Activated CD8-positive, alpha-beta memory T cell treated with anti-CD3 and anti-CD28 coated beads for 4 hours (primary cell): Measurements from ENCODE around the gene TOM1L2.
"Not testable (repeated sequence)": the region's sequence is repeated elsewhere in the genome, so short reads cannot be mapped to it uniquely, and the experiment has no call there.

ENCODE experiments used
- DNase-seq, 2 donors: peaks; one replicate each; pipeline ENCODE4 v3.0.0-alpha.2; 2020; ENCODE audit warnings: low read depth in 2 of 2

The TOM1L2 gene

DNA sequence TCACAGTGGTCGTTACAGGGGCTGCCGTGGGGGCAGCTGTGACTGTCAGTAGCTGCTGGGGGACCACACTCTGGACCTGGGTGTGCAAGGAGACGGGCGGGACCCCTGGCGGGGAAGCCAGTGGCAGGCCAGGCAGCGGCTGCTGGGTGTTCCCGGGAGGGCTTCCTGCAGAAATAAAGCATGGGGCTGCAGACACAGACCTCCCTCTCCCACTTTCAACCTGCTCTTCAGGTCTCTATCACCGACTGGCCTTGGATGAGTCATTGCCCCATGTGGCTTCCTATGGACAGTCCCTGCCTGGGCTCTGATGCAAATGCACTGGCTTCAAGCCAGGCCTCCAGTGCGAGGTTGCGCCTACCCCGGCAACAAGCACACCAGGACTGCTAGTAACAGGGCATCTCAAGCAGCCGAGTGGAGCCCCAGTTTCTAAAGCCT is 152.6 kb downstream of the TOM1L2 start:
- DNase-seq = peak in 1 of 2 donors; percentile 30

DNA sequence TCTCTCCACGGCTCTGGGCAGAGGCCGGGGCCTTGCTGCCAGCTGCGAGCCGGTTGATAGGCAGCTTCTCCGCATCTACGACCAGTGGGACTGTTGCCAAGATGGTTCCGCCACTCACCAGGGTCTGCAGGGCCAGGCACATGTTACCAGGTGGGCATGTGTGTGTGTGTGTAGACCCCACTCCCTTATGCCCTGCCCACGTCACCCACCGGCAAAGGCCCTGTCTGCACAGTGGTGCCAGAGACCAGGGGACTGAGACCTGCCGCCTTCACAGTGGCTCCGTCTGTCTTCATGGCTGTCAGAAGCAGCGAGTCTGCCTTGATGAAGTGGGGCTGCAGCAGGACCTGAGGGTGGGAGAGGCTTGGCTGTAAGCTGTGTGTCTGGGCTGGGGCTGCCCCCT is 153.1 kb downstream of the TOM1L2 start:
- DNase-seq = no peak

DNA sequence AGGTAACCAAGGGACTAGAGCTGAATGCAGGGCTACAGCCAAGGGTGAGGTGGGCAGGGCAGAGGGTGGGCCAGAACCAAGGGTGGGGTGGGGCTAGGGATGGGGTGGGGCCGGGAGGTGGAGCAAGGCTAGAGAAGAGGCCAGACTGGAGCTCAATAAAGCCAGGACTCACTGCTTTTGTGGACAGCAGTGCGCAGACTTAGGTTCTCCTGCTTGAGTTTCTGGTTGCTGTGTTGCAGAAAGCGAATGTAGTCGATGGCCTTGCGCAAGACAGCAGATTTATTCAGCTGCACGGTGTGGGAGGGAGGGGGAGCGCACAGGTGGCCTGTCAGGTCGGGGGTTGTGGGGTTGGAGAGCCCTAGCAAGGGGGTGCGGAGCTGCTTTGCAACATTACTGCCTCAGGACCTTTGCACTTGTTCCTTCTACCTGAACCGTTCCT is 154.1 kb downstream of the TOM1L2 start:
- no peak for DNase-seq

DNA sequence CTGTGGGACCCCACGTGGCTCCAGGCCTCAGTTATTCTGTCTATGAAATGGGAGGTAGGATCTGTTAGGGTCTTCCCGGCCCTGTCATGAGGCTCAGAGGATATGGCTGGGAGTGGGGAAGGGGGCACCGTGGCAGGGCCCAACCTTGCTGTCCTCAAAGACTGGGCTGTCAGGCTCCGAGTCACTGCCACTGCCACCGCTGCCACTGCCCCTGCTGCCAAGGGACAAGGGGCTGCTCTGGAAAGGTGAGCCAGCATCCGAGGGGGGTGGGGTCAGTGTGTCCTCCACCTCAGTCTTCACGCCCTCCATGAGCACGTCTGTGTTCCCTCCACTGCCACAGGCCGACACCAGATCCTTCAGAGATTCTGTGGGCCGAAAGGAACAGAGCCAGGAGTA is 154.7 kb downstream of the TOM1L2 start:
- no peak for DNase-seq

DNA sequence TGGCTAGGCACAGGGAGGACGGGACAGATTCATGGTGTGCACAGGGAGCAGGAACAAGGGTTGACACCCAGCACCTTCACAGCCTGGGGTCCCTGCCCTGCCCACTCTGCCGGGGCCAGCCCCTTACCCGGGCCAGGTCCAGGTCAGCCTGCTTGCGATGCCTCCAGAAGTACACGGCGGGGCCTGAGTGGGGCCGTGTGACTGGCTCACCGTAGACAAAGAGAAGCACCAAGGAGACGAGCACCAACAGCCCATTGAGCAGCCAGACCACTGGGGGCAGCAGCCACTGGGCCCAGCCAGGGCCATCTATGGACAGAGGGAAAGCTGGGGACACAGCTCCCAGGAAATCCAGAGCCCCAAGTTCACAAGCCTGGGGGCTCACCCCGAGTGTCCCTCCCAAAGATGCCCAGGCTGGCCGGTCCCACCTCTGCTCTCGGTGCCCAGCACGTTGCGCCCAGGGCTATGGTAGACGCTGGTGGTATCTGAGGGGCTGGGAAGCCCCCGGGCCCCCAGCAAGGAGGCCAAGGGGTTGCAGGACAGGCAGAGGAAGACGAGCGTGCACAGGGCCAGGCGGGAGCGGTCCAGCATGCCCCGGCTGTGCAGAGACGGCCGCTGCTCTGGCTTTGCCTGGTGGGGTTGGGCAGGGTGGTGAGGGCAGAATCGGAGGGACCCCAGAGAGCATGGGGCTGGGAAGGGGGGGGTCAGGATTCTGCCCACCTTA is 155.2 kb downstream of the TOM1L2 start:
- DNase-seq = no peak

DNA sequence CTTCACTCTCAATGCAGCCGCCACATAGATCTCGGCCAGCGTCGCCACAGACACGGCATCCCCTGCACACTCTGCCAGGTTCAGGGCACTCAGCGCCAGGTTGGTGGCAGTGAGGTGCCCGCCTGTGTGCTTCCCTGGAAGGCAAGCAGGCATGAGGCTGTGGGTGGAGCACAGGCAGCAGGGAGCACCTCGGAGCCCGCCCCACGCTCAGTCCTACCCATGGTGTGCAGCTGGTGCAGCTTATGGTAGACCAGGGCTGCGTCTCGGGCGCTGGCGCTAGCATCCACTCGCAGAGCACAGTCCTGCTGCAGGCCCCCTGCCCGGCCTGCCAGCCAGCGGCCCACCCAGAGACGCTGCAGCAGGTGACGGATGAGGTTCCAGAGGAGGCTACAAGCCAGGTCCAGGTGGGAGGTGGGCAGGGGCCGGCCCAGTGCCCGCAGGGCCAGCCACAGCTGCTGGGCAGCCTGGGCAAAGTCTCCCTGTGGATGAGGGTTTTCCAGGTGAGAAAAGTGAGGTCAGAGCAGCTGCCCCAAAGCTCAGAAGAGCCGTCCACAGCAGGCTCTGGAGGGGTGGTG is 155.9 kb downstream of the TOM1L2 start:
- DNase-seq = no peak

DNA sequence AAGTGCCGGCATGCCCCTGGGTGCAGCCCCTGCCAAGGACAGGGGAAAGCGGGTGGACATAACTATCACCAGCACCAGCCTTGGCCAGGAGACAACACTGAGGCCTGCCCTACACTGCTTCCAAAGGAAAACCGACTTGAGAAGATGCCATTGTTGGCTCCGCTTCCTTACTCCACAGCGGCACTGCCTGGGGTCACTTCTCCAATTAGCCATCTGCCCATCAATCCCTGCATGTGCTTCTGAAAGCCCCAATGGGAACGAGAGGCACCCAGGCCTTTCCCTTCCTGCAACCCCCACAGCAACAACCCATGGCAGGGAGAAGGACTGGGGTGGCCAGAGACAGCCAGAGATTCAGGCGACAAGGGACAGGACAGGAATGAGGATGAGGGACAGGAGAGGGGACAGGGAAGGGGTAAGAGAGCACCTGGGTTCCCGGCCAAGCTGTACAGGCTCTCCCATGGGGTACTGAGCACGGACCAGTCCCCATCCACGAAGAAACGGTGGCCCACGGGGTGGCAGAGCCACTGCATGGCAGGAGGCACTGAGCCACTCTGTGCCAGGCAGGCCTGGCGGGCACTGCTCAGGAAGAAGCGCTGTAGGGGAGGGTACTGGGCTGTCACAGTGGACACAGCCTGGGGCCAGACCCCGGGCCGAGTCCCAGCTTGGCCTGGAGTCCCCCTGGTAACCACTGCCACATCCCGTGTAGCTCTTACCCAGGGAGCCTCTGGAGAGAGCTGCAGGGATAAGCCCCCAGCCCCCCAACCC is 156.6 kb downstream of the TOM1L2 start:
- no peak for DNase-seq

DNA sequence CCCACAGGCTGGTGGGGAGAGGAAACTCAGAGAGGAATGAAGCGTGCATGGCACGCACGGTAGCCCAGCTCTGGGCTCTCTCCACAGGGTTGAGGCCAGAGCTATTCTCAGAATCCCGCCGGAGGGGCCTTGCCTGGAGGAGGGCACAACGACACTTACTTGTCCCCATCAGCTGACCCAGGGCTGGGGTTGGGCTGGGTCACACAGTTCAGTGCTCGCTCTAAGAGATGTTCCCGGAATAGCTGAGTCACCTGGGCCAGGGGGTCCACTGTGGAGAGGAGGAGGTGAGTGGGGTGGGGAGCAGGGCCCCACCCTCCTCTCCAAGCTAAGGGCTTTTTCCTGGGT is 157.2 kb downstream of the TOM1L2 start:
- no peak for DNase-seq

DNA sequence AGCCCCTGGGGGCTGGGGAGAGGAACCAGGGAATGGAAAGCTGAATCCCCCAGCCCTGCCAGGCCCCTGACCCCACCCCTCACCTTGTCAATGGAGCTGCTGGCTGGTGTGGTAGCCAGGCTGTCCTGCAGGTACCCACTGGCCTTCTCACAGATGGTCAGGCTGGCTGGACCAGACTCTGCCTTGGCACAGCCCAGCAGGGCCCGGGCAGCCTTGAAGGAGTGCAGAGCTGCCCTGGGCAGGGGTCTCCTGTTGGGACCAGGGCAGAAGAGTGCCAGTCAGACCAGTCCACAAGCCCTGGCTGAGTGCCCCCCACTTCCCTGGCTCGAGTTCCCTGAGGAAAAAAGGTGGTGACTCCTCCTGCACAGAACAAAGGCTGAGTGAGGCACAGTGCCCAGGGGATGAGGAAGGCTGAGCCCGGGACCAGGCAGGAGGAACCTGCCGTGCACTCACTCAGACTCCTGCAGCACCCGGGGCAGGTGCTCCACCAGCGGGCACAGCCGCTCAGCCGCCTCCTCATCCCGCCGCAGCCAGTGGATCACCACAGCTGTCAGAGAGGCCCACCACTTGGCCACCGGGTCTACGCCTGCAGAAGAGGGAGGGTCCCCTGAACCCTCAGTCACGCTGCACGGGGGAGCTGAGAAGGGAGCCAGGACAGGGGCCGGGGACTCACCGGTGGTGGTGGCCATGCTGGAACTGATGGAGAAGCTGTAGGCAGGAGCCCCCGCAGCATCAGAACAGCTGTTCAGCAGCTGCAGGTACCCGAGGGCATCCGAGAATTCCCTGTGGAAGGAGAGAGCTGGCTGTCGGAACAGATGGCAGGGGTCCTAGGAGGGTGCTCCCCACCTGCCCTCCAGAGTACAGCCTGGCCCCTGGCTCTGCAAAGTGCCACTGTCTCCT is 157.8 kb downstream of the TOM1L2 start:
- no peak for DNase-seq

DNA sequence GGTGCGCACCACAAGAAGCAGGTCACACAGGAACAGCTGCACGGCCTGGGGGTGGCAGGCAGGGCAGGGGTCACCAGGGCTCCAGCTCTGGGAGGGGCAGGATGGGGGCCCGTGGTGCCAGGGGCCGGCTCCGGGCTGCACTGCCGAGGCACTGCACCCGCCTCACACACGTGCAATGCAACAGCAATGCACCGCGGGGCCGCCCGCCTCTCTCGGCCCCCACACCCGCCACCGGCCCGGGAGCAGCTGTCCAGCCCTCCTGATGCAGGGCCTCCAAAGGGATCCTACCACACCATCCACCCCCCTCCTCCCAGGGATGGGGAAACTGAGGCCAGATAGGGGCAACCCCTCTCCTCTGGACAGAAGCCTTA is 158.5 kb downstream of the TOM1L2 start:
- no peak for DNase-seq

DNA sequence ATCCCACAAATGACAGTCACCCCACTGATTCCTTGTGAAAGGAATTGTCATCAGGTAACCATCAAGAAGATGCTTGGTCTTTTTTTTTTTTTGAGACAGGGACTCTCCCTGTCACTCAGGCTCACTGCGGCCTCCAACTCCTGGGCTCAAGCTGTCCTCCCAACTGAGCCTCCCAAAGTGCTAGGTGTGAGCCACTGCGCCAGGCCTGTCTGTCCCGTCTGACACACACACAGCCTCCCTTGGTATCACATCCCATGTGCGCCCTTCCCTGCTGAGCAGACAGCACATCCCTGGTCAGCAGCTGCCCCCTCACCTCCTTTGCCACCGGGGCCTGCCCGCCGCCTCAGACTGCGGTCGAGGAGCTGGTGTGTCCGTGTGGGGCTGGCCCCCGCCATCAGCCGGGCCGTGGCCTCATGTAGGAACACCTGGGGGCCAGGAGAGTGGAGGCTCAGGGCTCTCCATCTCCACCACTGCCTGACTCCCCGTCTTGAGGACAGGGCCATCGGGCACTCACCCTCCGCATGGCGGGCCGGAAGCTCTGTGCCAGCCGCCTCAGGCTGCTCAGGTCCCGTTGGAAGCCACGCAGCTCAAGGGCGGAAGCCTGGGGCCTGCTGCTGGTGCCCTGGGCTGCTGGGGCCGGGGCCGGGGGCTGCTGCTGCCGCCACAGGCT is 159.0 kb downstream of the TOM1L2 start:
- DNase-seq = no peak

DNA sequence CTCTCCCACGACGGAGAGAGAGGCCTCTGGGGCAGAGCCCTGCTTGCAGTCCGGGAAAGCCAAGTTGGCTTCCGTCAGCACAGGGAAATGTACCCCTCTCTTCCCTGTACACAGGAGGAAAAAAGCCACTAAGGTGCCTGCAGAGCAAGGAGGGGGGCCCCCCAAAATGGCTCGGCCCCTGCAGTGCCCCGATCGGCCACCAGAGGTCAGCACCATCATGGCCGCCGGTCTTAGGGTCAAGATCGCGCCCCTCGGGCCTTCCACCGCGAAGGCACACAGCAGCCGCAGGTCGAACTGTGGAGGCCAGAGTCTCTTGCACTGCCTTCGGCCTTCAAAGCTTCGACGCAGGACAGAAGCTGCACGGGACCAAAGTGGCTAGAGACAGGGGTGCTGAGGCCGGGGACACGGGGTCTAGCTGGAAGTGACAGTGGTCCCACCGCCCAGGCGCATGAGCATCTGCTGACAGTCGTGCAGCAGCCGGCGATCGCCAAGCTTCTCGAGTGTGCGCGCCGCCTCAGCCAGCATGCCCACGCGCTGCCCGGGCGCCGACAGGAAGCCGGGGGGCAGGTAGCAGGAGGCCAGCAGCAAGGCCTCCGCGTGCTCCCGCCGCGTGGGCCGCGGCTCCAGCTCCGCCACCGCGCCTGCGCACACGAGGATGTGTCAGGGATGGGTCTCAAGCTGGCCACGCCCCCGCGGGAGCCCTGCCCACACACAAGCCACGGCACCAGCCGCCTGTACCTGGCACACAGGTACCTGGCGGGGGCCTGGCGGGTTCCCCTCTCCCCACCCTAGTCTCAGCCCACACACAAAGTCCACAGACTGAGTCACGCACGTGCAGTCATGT is 159.8 kb downstream of the TOM1L2 start:
- no peak for DNase-seq

DNA sequence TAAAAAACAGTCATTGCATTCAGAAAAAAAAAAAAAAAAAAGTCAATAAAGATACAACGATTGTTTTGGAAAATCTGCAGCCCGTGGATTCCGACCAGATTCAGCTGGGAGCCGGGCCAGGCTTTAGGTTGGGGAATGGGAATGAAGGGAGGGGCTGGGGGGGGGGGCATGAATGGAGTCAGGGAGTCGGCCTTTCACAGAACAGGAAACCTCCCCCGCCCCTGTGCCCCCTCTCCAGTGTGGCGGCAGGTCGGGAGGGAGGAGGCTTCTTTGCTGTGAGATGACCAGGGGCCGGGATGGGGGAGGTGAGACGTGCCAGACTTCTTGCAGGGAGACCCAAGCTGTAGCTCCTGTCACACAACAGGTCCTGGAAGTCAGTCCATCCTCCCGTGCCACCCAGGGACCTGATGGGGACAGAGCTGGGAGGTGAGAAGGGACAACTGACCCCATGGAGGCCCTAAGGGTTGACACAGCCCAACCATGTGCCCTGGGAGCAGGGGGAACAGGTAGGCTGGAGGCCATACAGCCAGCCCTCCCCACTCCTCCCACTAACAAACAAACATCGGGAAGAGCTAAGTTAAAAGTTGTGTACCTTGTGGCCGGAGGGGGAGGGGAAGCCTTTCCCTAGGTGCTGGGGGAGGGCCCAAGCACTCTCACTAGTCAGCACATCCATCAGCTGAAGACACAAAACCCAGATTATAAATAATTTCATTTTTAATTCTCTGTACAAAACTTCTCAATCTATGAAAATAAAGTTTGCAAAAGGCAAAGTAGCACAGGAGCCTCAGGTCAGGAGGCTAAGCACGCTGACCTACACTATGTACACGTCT is 160.6 kb downstream of the TOM1L2 start:
- no peak for DNase-seq

DNA sequence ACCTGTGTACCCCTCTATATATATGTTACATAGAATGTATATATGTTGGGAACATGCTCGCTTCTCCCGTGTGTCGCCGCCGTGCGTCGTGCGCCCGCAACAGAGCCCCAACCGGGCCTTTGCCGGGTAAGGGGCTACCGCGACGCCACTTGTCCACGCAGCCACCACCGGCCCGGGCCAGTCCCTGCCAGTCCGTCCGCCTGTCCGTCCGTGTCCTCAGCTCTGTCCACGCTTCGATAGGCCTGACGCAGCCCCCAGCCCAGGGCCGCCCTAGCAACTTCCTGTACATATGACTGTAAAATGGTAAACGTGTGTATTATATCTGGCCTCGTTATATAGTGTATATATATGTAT is 161.3 kb downstream of the TOM1L2 start:
- DNase-seq = no peak

DNA sequence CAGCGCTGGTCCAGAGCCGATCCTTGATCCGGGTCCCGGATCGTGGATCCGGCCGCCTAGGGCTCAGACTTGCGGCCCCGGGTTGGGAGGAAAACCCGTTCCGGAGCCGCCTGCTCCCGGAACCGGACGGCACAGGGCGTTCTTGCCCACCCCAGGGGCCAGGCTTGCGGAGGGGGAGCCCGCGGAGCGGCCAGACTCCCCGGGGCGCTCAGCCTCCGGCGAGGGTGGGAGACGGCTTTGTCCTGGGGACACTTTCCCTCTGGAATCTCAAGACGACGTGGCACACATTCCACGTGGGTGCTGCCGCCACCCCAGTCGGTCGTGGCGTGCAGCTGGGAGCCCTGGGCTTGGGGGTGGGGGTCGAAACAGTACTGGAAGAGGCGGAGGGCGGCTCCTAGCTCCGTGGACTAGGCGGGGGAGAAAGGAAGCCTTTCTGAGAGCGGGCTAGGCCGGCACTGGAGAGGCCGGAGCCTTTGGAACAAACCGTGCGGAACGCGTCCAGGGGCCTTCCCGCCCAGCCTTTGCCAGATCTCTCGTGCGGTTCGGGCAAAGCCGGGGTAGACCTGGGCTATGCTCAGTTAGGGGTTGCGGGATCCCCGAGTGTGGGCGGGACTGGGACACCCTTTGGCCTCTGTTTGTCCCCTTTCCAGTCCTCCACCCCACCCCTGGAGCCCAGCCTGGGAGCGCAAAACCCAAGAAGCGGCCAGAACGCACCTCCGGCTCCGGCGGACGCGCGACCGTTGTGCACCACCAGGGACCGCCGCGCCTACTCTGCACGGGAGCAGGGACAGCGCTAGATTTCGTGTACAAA is 161.9 kb downstream of the TOM1L2 start:
- DNase-seq = no peak

DNA sequence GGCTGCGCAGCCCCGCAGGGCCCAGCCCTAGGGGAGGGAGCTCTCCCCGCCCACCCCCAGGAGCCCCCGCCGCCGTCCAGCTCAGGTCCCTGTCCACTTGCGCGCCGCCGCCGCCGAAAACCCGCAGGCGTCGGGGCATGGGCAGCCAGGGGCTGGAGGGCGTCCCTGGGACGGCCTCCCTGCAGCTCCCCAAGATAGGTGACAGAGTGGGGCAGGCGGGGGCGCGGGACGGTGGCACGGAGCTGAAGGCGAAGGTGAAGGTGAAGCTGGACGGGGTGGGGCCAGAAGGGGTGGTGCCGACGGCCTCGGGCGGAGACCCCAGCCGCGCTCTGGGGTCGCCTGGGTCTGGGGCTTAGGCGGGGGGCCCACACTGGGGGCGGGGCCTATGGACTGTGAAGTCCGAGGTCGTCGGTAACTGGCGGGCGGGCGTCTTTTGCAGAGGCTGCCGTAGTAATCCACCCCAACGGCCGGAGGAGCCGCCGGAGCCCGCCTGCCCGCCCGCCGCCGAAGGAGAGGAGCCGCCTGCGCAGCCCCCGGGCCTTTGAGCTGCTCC is 162.6 kb downstream of the TOM1L2 start:
- DNase-seq = no peak

DNA sequence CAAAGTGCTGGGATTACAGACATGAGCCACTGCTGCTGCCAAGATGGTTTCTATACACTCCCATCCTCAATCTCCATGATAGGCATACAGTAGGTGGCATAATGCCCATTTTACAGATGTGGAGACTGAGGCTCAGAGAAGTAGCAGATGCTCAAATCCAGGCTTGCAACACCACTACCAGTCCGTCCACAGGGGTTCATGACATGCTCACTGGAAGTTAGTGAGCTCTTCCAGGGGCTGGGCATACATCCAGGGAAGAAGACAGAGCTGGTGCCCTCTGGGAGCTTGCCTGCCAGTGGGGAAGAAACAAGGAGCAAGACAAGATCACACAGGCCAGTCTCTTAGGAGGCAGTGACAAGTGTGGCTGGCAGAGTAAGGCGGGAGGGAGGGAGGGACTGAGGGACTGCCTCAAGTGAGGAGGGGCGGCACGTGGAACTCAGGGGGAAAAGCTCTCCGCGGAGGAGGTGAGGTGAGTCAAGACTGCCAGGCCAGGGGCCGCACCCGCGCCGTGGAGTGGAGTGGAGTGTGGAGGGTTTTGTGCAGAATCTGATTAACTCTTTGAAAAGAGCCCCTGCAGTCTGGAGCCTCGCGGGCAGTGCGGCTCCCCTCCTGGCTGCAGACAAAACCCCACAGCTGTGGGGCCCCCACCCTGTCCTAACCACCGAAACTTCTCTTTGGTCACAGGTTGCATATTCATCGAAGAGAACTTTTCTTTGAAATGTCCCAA is 163.3 kb downstream of the TOM1L2 start:
- no peak for DNase-seq

DNA sequence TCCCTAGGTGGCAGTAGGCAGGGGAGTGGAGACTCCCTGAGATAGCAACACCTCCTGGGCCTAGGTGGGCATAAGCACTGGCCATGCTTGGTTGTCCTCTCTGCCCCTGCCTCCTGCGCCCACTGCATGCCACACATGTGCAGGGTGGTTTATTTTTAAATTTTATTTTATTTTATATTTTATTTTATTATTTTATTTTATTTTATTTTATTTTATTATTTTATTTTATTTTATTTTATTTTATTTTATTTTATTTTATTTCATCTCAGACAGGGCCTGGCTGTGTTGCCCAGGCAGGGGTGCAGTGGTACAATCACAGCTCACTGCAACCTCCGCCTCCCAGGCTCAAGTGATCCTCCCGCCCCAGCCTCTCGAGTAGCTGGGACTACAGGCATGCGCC is 164.0 kb downstream of the TOM1L2 start:
- not testable (repeated sequence) for DNase-seq
